Hepatocyte (in vitro differentiated cells): Measurements from ENCODE around the gene WDR48. TPM values are rescaled to one million over a fixed set of nuclear protein-coding genes. Genes with fewer than 3 reads are reported as not detected.
"Not testable (repeated sequence)": the region's sequence is repeated elsewhere in the genome, so short reads cannot be mapped to it uniquely, and the experiment has no call there.

Experiments
- DNase-seq: peaks from one replicate; pipeline ENCODE4 v3.0.0-alpha.2; 2016; ENCODE audit warnings: low spot score
- H2AFZ ChIP-seq: fragments of 200-600 bp; sonication (generic); 2 replicates; pipeline ENCODE4 v1.6.0; 2016; ENCODE audit warnings: antibody characterized with exemption, mild to moderate bottlenecking
- H3K27ac ChIP-seq: fragments of 200-600 bp; sonication (generic); 2 replicates; pipeline ENCODE4 v1.5.1; 2016; ENCODE audit warnings: mild to moderate bottlenecking
- H3K27me3 ChIP-seq: fragments of 200-600 bp; sonication (generic); 2 replicates; pipeline ENCODE4 v1.6.1; 2016
- H3K36me3 ChIP-seq: fragments of 200-600 bp; sonication (generic); replicated peaks from 2 replicates; pipeline ENCODE4 v1.5.1; 2016; ENCODE audit warnings: low read depth; ENCODE audit not compliant: insufficient read depth
- H3K4me1 ChIP-seq: fragments of 200-600 bp; sonication (generic); 2 replicates; pipeline ENCODE4 v1.5.1; 2016; ENCODE audit warnings: mild to moderate bottlenecking, moderate library complexity; ENCODE audit not compliant: insufficient read depth
- H3K4me2 ChIP-seq: fragments of 200-600 bp; sonication (generic); 2 replicates; pipeline ENCODE4 v1.6.0; 2016
- H3K4me3 ChIP-seq: fragments of 200-600 bp; sonication (generic); 2 replicates; pipeline ENCODE4 v1.5.1; 2016; ENCODE audit warnings: mild to moderate bottlenecking
- H3K79me2 ChIP-seq: fragments of 200-600 bp; sonication (generic); 2 replicates; pipeline ENCODE4 v1.6.0; 2017; ENCODE audit warnings: mild to moderate bottlenecking
- H3K9me2 ChIP-seq: fragments of 200-600 bp; sonication (generic); replicated peaks from 2 replicates; pipeline ENCODE4 v1.6.0; 2017; ENCODE audit warnings: mild to moderate bottlenecking; ENCODE audit not compliant: insufficient read depth
- H3K9me3 ChIP-seq: fragments of 200-600 bp; sonication (generic); 2 replicates; pipeline ENCODE4 v1.5.1; 2016; ENCODE audit warnings: low read depth, mild to moderate bottlenecking
- H4K20me1 ChIP-seq: fragments of 200-600 bp; sonication (generic); 2 replicates; pipeline ENCODE4 v1.6.0; 2016; ENCODE audit warnings: mild to moderate bottlenecking; ENCODE audit not compliant: insufficient read depth, poor library complexity, severe bottlenecking
- CTCF ChIP-seq: fragments of 200-600 bp; sonication (generic); IDR thresholded peaks from 2 replicates; pipeline ENCODE4 v1.5.1; 2016; ENCODE audit warnings: antibody characterized with exemption, mild to moderate bottlenecking; ENCODE audit not compliant: poor library complexity
- EZH2 ChIP-seq: fragments of 200-600 bp; sonication (generic); IDR thresholded peaks from 2 replicates; pipeline ENCODE4 v1.6.1; 2016; ENCODE audit warnings: antibody characterized with exemption, mild to moderate bottlenecking, borderline replicate concordance
- EZH2phosphoT487 ChIP-seq: fragments of 200-600 bp; sonication (generic); IDR thresholded peaks from one replicate; pipeline ENCODE4 v1.6.1; 2018; ENCODE audit warnings: antibody characterized with exemption, mild to moderate bottlenecking, low read depth, moderate library complexity; ENCODE audit not compliant: unreplicated experiment, severe bottlenecking
- WGBS: methylation state at CpG from one replicate; pipeline ENCODE4 v1.1.6; 2016; ENCODE audit warnings: low lambda C conversion rate; ENCODE audit errors: missing lambda C conversion rate; 5-methylcytosine and 5-hydroxymethylcytosine counted together
- polyA plus RNA-seq: library from polyadenylated mRNA; unstranded; fragments of >200 nt; fragmentation: Nextera tagmentation; extraction: Ambion mirVana; gene quantifications from 2 replicates; pipeline ENCODE4 v1.2.1, GENCODE V29; 2016
- total RNA-seq: library from RNA; depleted of rRNA; stranded (reverse); fragments of >200 nt; gene quantifications from 2 replicates; pipeline ENCODE4 v1.2.3, GENCODE V29; 2014

The WDR48 gene
- total and polyA plus RNA-seq, 2 experiments from 2014 or later: 25.0 to 34.7 TPM

- no peak overlapping the region for H3K4me3 ChIP-seq
- no peaks in the 10 kb centered on the region for H3K9me3 ChIP-seq
- no peaks in the 10 kb centered on the region for H3K27me3 ChIP-seq
- no peak for DNase-seq
- no peaks in the 10 kb centered on the region for H3K36me3 ChIP-seq
- H3K79me2 ChIP-seq: peaks cover 65% of the 10 kb centered on the region
- no peak overlapping the region for H3K27ac ChIP-seq
- peaks cover 19% of the 10 kb centered on the region for H4K20me1 ChIP-seq
- peaks cover 6% of the 10 kb centered on the region for H3K4me1 ChIP-seq
- H2AFZ ChIP-seq: no peak overlapping the region
- H3K9me2 ChIP-seq: no peaks in the 10 kb centered on the region
- H3K4me2 ChIP-seq: peak overlapping the region; percentile 86
- WGBS: 74% methylated on average over 2 of the region's 2 CpGs
- no peak for TF ChIP-seq CTCF
- TF ChIP-seq EZH2phosphoT487: no peak
- no peak for TF ChIP-seq EZH2
Measured at GRCh38 chr3:39053696-39054095, 1.9 kb downstream of the WDR48 start.

GRCh38 chr3:39056151-39056550 lies 4.3 kb downstream of the WDR48 start:
- no peaks in the 10 kb centered on the region for H3K27me3 ChIP-seq
- peaks cover 90% of the 10 kb centered on the region for H3K79me2 ChIP-seq
- TF ChIP-seq EZH2 (no peak), CTCF (no peak), EZH2phosphoT487 (no peak)
- no peak overlapping the region for H3K4me2 ChIP-seq
- H3K4me1 ChIP-seq: peaks cover 6% of the 10 kb centered on the region
- H3K9me3 ChIP-seq: no peaks in the 10 kb centered on the region
- no peaks in the 10 kb centered on the region for H3K36me3 ChIP-seq
- WGBS: 92% methylated on average over 3 of the region's 3 CpGs
- no peak overlapping the region for H3K4me3 ChIP-seq
- H3K27ac ChIP-seq: no peak overlapping the region
- no peaks in the 10 kb centered on the region for H3K9me2 ChIP-seq
- DNase-seq: no peak
- no peak overlapping the region for H2AFZ ChIP-seq
- peaks cover 23% of the 10 kb centered on the region for H4K20me1 ChIP-seq

DNA sequence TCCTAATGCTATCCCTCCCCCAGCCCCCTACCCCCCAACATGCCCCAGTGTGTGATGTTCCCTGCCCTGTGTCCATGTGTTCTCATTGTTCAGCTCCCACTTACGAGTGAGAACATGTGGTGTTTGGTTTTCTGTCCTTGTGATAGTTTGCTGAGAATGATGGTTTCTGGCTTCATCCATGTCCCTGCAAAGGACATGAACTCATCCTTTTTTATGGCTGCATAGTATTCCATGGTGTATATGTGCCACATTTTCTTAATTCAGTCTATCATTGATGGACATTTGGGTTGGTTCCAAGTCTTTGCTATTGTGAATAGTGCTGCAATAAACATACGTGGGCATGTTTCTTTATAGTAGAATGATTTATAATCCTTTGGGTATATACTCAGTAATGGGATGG lies 9.4 kb downstream of the WDR48 start:
- H2AFZ ChIP-seq, H3K4me2 ChIP-seq, H3K27me3 ChIP-seq, H3K4me1 ChIP-seq, DNase-seq, H3K9me3 ChIP-seq, H3K36me3 ChIP-seq, H3K27ac ChIP-seq, H3K4me3 ChIP-seq, H3K9me2 ChIP-seq: not testable (repeated sequence)
- H4K20me1 ChIP-seq: peaks cover 14% of the 10 kb centered on the region
- WGBS: 91% methylated on average over 2 of the region's 2 CpGs
- H3K79me2 ChIP-seq: peaks cover 84% of the 10 kb centered on the region

- no peaks in the 10 kb centered on the region for H3K4me1 ChIP-seq
- no peak overlapping the region for H3K4me3 ChIP-seq
- no peaks in the 10 kb centered on the region for H3K27me3 ChIP-seq
- H2AFZ ChIP-seq: no peak overlapping the region
- H3K9me2 ChIP-seq: no peaks in the 10 kb centered on the region
- H3K36me3 ChIP-seq: no peaks in the 10 kb centered on the region
- H3K79me2 ChIP-seq: peaks cover 82% of the 10 kb centered on the region
- WGBS: 46% methylated on average over 1 of the region's 1 CpG
- no peaks in the 10 kb centered on the region for H3K9me3 ChIP-seq
- no peak for TF ChIP-seq EZH2
- peak; percentile 86 for TF ChIP-seq EZH2phosphoT487
- no peak for TF ChIP-seq CTCF
- peak overlapping the region; percentile 4 for H3K4me2 ChIP-seq
- H3K27ac ChIP-seq: no peak overlapping the region
- peak; percentile 35 for DNase-seq
- peaks cover 12% of the 10 kb centered on the region for H4K20me1 ChIP-seq
Measured at GRCh38 chr3:39062180-39062579, 10.4 kb downstream of the WDR48 start.
